Testis (tissue), 3 donors: Measurements from ENCODE around the gene FHL3. TPM values are rescaled to one million over a fixed set of nuclear protein-coding genes. Genes with fewer than 3 reads are reported as not detected.

ENCODE experiments used
- DNase-seq: peaks from one replicate; pipeline ENCODE4 v3.0.0-alpha.2; 2019
- H3K27ac ChIP-seq, 2 donors: fragments of 200-600 bp; sonication (generic); one replicate each; pipeline ENCODE4 v1.5.1; 2019
- H3K27me3 ChIP-seq: fragments of 200-600 bp; sonication (generic); one replicate; pipeline ENCODE4 v1.5.1; 2019
- H3K36me3 ChIP-seq: fragments of 200-600 bp; sonication (generic); one replicate; pipeline ENCODE4 v1.5.1; 2017; ENCODE audit warnings: low read depth; ENCODE audit errors: missing control alignments
- H3K4me1 ChIP-seq: fragments of 200-600 bp; sonication (generic); one replicate; pipeline ENCODE4 v1.5.1; 2019
- H3K4me3 ChIP-seq, 2 donors: fragments of 200-600 bp; sonication (generic); one replicate each; pipeline ENCODE4 v1.5.1; 2017 to 2019
- H3K9me3 ChIP-seq: fragments of 200-600 bp; sonication (generic); one replicate; pipeline ENCODE4 v1.5.1; 2017
- CTCF ChIP-seq, 3 experiments: fragments of 450-650 bp in 2 of 3; fragments of 200-600 bp in 1 of 3; sonication (generic) in 1 of 3; IDR thresholded peaks; one replicate each; pipeline ENCODE4 v1.5.1; 2016 to 2019; ENCODE audit warnings: antibody characterized with exemption in 3 of 3, mild to moderate bottlenecking in 2 of 3, moderate library complexity in 1 of 3
- POLR2A ChIP-seq: fragments of 450-650 bp; IDR thresholded peaks from one replicate; pipeline ENCODE4 v1.6.1; 2017; ENCODE audit warnings: antibody characterized with exemption, mild to moderate bottlenecking, moderate library complexity
- WGBS, 2 donors: methylation state at CpG; one replicate each; pipeline ENCODE4 v1.1.5; 2018; 5-methylcytosine and 5-hydroxymethylcytosine counted together
- intact Hi-C: fragments of 100-400 bp; cut with DNase I; formaldehyde crosslinking; loops from one replicate; pipeline ENCODE4 v1.15.1; 2023; ENCODE audit warnings: low total_unique reads
- polyA plus RNA-seq: library from polyadenylated mRNA; stranded (reverse); fragments of 350-450 nt; fragmentation: Illumina TruSeq; extraction: RNeasy Lipid Tissue Mini Kit (QIAGEN cat#74804); gene quantifications from one replicate; pipeline ENCODE4 v1.2.3, GENCODE V29; 2014; ENCODE audit warnings: low read depth, low replicate concordance; ENCODE audit not compliant: insufficient read depth
- total RNA-seq, 2 donors: library from RNA; depleted of rRNA; stranded (reverse); fragments of >200 nt; gene quantifications; one replicate each; pipeline ENCODE4 v1.2.3, GENCODE V29; 2016

Gene FHL3
- total and polyA plus RNA-seq, 3 donors from 2014 or later: 20.7 to 28.7 (median 21.3) TPM

- Histone ChIP-seq H3K9me3 (no peaks in the 10 kb centered on the region), H3K4me1 (no peaks in the 10 kb centered on the region), H3K36me3 (no peaks in the 10 kb centered on the region), H3K4me3 (no peak overlapping the region), H3K27ac (no peak overlapping the region), H3K27me3 (no peaks in the 10 kb centered on the region)
- no peak for DNase-seq
- TF ChIP-seq POLR2A: no peak
- intact Hi-C loops: no loop called here
- 64 to 65% methylated on average over 13 of the region's 13 CpGs for WGBS, 2 donors
Measured at GRCh38 chr1:38050397-38051078, 45.2 kb upstream of the FHL3 start.

DNA sequence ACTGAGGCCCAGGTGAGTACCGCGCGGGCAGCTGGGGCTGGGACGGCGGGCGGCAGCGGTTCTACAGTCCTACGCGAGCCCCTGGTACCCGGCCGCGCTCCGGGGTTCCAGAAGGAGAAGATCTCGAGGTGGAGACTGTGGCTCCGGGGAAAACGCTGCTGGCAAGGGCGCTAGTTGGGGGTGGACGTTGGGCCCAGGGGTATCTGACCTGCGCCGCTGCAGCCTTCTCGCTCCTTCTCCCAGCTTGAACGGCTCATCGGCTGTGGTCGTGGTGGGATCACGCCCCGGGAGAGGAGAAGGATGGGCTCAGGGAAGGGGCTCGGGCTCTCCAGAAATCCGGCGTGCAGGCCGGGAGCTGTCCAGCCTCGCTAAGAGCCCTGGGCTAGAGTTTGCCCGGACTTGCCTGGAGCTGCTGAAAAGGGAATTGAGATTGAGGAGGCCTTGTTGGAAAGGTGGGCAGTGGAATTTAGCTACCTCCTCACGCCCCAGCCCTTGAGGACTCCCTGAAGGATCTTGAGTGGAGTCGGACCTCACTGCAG is 42.4 kb upstream of the FHL3 start:
- Histone ChIP-seq H3K27ac (peak overlapping the region in 1 of 2 donors; percentile 53), H3K36me3 (no peaks in the 10 kb centered on the region), H3K4me1 (peaks cover 3% of the 10 kb centered on the region), H3K27me3 (no peaks in the 10 kb centered on the region), H3K9me3 (no peaks in the 10 kb centered on the region), H3K4me3 (peak overlapping the region; percentile 58 to 66)
- TF ChIP-seq POLR2A (no peak), CTCF (IDR thresholded peaks at IDR 0.05) (no peak)
- intact Hi-C loops: no loop called here
- DNase-seq: peak; percentile 30
- 9 to 14% methylated on average over 33 to 34 of the region's 34 CpGs for WGBS, 2 donors

DNA sequence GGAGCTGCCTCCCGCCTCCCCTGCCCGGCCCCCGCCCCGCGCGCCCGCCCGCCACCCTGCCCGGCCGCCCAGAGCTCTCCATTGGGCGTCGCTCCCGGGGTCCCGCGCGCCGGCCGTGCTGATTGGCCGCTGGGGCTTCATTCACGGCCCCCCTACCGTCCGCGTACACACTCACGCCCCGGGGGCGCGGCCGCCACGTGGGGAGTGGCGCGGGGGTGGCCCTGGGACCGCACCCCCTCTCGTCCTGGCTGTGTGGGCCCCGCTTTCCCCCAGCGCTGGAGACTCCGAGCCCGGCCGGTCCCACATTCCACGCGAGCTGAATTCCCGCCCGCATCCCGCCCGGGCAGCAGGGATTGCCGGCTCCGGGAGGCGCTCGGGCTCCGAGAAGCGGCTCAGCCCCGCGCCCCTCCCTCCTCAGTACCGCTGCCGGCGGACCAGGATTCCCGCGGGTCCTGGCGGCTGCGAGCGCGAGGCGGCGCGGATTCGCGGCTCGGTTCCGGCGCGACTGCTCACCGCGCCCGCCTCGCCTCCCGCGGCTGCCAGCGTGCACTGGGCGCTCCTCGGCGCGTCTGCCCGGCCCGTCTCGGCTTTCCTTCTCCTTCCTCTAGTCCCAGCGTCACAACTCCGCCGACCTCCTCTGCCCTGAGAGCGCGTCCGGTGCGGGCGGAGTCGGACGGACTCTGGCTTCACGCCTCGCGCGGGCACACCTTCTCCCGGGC is 41.7 kb upstream of the FHL3 start:
- TF ChIP-seq POLR2A: no peak
- no peak for TF ChIP-seq CTCF (IDR thresholded peaks at IDR 0.05)

DNA sequence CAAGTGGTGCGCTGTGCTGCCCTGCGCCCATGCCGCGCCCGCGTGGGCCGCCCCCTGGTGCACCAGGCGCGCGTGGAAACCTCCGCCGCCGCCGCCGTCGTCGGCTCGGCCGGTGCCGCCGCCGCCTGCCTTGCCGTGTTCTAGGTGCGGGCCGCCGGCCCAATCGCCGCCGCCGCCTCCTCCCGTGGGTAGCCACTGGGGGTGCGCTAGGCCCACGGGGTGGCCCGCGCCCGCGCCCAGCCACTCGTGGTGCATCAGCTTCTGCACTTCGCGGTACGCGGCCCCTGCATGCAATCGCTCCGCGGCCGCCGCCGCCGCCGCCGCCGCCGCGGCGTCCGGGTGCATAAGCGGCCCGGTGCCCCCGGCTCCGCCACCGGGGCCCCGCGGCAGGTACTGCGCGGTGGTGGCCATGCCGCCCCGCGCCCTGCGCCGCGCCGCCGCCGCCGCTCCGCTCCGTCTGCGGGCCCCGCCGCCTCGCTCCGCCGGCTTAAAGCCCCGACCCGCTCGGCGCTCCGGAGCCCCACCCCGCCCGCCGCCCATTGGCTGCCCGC is 41.1 kb upstream of the FHL3 start, which contains the start of gene POU3F1:
TSS of gene POU3F1 (minus strand) at position 461 of the 551 bp plus-strand sequence. CDS start at position 411, 50 bp downstream.
- H3K36me3 ChIP-seq: no peaks in the 10 kb centered on the region
- intact Hi-C loops: no loop called here
- H3K4me3 ChIP-seq: peak within 1 kb of the TSS; percentile 58 to 66
- peak within 1 kb of the TSS in 1 of 2 donors; percentile 53 for H3K27ac ChIP-seq
- H3K9me3 ChIP-seq: no peaks in the 10 kb centered on the region
- TF ChIP-seq CTCF (IDR thresholded peaks at IDR 0.05) (no peak), POLR2A (no peak)
- H3K4me1 ChIP-seq: peaks cover 3% of the 10 kb centered on the region
- no peak for DNase-seq
- no peaks in the 10 kb centered on the region for H3K27me3 ChIP-seq
- WGBS, 2 donors: 0% methylated on average over 56 of the region's 92 CpGs; no CpG with 5 or more reads in 1 of the 2 donors

More for the DNA sequence above, 41.7 kb upstream of the FHL3 start:
- intact Hi-C loops: no loop called here
- 0% methylated on average over 54 of the region's 99 CpGs; no CpG with 5 or more reads in 1 of the 2 donors for WGBS, 2 donors
- no peaks in the 10 kb centered on the region for H3K9me3 ChIP-seq
- H3K27me3 ChIP-seq: no peaks in the 10 kb centered on the region
- H3K27ac ChIP-seq: peak overlapping the region in 1 of 2 donors; percentile 53
- peak overlapping the region; percentile 58 to 66 for H3K4me3 ChIP-seq
- H3K36me3 ChIP-seq: no peaks in the 10 kb centered on the region
- peaks cover 3% of the 10 kb centered on the region for H3K4me1 ChIP-seq
- peak; percentile 90 for DNase-seq
